DMS 273 (cell line): ENCODE results near the gene RAB20.
"Not testable (repeated sequence)": the region's sequence is repeated elsewhere in the genome, so short reads cannot be mapped to it uniquely, and the experiment has no call there.

Source experiments
- DNase-seq: peaks from one replicate; lab custom pipeline; 2025; ENCODE audit not compliant: unreplicated experiment; lab: John Stamatoyannopoulos, UW

Gene RAB20

DNA sequence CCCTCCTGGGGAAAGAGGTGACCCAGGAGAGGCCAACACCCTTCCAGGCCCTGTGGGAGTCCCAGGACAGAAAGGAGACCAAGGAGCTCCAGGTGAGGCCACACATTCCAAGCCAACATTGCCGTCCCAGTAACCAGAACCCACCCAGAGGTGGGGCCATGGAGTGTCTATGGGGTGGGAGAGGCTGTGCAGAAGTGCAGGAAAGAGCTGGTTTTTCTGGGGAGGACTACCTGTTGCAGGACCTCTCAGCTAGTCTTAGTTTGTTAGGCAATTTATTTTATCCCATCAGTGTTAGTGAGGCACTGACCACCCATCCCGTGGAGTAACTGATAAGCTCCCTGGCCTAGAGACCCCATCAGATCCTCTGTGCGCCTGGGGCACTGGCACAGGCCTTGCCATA, 66.1 kb downstream of the RAB20 start:
- DNase-seq, result no peak

DNA sequence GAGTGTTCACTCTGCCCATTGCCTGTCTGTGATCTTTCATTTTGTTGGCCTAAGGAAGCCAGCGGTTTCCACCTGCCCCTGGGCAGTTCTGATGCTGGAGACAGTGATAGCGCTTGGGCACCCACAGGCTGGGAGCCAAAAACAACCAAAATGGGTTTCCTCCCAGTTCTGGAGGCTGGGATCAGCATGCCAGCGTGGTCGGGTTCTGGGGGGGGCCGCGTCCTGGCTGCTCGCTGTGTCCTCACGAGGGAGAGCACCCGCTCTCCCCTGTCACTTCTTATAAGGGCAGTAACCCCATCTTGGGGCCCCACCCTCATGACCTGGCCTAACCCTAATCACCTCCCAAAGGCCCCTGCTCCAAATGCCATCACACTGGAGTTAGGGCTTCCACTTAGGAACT, 67.9 kb downstream of the RAB20 start:
- DNase-seq, result no peak

DNA sequence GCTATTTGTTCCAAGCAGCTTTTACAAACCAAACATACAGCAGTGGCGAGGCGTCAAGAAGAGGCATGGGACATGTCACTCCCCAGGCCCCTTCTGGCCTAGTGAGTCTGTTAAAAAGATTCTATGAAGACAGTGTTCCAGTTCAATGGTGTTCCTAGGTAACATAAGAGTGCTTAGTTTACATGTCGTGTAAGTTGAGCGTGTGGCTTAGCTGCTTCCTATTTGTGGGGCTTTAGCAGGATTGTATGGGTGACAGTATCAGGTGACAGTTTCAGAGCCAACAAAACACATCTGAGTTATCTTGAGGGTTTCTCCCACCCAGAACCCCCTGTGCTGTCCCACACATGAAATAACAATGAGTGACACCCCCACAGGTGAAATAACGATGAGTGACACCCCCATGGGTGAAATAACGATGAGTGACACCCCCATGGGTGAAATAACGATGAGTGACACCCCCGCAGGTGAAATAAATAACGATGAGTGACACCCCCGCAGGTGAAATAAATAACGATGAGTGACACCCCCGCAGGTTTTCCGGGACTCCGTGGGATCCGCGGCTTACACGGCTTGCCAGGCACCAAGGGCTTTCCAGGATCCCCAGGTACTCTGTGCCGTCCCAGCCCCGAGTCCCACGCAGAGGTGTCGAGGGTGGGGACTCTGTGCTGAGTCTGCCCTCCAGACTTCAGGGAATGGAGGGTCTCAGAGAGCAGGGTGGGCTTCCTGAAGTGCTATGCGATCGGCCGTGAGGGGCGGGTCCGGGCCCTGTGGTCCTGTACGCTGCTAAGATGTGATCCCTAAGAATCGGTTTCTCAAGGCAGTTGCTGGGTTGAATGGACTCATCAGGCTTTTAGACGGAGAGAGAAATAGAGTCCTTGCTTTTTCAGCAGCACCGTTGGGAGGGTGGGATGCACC, 68.6 kb downstream of the RAB20 start:
- DNase-seq, result no peak

DNA sequence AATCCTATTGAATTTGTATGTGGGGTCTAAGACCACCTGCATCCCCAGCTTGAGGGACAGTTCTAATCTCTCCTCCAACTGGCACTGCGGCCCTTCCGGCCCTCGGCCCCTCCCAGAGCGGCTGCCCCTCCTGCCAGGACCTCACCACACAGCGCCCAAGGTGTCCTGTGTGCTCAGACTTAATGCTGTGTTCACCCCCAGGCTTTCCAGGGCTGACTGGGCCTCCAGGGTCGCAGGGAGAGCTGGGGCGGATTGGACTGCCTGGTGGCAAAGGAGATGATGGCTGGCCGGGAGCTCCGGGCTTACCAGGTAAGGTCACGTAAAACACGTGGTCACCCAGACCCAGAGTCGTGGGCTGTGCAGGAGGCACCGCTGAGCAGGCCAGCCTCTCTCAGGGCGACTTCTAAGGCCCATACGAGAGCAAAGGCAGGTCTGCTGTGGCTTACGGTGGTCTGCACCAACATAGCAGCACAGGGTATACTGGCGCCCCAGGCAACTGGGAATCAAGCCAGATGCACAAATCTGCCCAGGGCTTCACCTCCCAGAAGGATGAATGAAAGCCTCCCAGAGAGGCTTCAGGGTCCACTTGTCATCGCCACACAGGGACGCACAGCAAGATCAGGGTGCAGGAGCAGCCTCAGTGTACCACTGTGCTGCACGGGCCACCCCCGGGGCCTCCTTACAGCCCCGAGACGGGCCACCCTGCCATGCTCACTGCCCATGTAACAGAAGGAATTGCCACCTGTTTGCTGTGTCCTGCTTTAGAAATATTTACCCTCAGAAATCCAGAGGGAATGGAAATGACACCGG, 69.4 kb downstream of the RAB20 start:
- no peak for DNase-seq

DNA sequence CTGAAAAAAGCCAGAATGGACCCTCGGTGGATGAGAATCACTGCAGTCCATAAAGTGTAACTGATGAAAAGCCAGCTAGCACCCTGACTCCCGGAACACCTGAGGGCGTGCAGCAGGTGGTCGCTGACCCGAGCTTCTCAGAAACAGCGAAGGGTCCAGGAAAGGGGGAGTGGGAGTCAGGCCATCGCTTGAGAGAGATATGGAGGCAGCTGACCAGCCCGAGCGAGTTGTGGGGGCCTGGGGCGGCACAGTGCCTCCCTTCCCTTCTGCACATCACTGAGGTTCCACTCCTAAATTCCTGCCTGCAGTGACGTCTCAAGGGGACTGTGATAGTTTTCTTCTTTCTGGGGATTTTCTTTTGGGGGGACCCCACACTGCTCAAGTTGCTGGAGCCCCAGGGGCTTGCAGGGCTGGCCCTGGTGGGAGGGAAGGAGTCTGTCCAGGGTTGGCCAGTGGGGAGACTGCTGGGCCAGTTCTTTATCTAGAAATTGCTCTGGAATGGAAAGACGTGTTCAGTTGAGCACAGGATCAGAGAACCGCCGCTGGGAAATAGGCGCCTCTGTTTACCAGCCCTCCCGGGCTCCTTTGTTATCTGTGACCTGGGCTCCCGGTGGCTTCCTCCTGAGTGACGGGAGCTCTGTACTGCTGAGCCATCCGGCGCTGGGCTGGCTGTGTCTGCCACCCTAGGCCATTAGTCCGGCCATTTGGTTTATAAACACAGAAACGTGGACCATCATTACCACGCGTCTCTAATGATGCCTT, 71.3 kb downstream of the RAB20 start:
- no peak for DNase-seq

DNA sequence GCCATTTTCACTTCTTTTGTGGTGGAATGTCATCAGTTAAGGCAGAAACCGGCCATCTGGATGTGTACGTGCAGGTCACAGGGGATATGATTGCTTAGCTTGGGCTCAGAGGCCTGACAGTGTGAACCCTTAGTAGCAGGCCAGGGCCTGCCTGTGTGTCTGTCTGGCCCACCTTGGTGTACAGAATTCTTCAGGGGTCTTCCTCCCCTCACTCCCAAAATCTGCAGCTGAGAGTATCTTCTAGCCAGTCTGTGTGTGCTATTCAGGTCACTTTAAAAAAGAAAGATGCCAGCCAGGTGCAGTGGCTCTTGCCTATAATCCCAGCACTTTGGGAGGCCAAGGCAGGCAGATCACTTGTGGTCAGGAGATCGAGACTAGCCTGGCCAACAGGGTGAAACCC, 74.6 kb downstream of the RAB20 start:
- DNase-seq, result not testable (repeated sequence)

DNA sequence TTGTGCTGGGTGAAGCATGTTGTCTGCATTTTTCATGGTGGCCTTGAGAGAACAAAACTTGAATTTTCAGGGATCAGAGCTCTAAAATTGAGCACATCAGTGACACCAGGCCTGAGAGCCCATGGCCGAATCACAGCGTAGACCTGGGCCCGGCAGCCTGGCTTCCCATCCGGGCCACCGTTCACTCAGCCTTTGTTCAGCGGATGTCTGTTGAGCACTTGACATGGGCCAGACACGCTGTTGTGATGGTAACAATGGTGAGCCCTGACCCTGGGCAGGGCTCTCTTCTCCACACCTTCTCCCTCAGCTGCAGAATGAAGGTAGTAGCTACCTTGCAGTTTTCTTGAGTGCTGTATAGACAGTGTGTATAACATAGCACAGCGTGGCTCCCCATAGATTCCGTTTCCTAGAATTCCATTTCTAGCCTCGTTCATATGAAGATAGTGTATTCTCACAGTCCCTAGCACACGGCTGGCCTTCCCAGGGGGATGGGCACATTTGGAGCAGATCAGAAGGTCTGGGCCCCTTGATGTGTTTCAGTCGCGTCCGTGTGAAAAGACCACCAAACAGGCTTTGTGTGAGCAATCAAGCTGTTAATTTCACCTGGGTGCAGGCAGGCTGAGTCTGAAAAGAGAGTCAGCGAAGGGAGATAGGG, 75.3 kb downstream of the RAB20 start:
- DNase-seq, result no peak

DNA sequence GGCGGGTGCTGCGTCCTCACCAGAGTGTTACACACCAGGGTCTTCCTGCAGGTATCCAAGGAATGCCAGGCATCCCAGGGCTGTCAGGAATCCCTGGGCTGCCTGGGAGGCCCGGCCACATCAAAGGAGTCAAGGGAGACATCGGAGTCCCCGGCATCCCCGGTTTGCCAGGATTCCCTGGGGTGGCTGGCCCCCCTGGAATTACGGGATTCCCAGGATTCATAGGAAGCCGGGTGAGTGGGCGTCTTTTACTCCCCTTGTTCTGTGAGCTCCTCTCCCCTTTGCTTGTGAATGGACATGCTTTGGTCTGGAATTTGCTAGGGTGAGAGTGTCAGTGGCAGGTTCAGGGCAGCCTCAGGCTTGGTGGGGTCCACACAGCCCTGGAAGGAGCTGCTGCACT, 75.9 kb downstream of the RAB20 start:
- no peak for DNase-seq

DNA sequence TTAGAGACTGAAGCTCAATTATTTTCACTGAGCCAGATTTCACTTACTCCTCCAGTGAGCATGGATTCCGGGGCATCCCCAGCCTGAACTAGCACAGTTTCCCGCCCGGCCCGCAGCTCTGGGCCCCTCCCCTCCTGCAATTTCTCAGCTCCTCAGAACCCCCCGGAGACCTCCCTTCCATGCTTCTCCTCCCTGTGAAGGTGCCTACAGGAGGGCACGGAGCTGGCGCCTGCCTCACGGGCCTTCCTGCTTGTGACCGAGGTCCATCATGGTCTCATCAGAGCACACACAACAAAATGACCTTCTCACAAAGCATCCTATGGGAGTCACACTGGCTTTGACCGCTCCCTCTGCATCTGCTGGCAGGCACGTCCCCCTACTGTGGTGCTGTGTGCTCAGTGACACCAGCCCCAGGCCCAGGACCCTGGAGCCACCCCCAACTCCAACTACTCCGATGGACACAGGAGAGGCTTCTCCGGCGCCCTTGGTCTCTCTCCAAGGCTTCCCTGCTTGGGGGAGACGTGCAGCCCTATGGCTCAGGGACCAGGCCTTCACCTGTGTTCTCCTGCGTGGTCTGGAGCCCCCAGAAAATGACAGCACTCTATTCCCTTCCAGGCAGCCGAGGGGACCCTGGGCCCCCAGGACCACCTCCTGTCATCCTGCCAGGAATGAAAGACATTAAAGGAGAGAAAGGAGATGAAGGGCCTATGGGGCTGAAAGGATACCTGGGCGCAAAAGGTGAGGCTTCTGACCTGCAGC, 77.1 kb downstream of the RAB20 start:
- no peak for DNase-seq

DNA sequence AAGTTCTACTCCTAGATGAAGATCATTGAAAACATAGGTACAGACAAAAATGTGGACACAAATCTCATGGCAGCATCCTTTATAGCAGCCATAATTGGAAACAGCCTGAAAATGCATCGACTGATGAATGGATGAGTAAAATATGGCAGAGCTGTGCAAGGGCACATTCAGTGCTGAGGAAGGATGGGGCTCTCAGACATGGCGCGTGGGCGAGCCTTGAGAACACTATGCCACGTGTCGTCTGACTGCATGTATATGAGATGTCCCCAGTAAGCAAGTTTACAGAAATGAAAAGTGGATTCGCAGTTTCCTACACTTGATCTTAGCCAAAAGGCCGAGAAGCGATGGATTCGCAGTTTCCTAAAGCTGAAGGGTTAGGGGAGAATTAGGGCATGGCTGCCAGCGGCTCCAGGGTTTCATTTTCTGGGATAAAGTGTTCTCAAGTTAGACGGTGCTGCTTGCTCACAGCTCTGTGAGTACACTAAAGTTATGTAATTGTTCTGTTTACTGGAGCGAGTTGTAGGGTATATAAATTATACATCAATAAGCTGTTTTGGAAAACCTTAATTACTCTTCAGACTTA, 78.0 kb downstream of the RAB20 start:
- no peak for DNase-seq

DNA sequence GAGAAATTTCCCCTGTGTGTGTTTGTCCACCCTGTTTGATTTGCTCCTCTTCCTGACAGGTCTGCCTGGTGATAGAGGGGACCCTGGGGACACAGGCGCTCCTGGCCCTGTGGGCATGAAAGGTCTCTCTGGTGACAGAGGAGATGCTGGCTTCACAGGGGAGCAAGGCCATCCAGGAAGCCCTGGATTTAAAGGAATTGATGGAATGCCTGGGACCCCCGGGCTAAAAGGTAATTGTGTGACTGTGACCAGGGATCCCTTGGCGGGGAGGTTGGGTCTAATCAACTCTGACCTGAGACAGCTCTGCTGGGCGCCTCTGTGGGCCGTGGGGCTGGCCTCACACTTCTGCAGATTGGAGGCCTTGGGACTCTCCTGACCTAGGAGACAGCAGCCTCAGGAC, 81.4 kb downstream of the RAB20 start:
- no peak for DNase-seq

DNA sequence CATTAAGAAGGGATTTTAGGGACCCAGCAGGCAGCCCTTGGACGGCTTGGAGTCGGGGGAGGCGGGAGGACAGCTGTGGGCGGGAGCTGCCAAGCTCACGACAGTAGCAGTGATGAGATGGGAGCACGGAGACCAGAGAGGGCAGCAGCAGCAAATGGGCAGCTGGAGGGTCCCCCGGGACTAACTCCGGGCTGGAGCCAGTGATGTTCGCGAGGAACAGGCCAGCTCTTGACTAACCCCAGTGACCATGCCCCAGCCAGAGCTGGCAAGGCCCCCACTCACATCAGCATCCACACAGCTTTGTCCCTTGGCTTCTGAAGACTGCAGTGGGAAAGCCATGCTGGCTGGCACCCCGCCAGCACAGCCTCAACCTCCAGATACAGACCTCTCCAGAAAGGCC, 81.9 kb downstream of the RAB20 start:
- no peak for DNase-seq

DNA sequence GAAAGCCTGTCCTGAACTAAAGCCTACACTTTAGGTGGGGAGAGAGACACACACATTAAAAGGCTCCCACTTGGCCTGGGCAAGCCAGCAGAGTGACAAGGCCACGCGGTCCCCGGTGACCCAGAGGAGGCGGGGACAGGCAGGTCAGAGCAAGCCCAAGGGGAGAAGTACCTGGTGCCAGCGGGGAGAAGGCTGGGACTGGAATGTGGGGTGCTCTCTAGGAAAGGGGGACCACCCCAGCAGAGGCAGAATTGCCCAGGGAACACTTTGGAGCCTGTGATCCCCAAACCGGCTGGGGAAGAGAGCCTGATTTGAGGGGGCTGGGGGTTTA, 82.3 kb downstream of the RAB20 start:
- DNase-seq, result no peak

DNA sequence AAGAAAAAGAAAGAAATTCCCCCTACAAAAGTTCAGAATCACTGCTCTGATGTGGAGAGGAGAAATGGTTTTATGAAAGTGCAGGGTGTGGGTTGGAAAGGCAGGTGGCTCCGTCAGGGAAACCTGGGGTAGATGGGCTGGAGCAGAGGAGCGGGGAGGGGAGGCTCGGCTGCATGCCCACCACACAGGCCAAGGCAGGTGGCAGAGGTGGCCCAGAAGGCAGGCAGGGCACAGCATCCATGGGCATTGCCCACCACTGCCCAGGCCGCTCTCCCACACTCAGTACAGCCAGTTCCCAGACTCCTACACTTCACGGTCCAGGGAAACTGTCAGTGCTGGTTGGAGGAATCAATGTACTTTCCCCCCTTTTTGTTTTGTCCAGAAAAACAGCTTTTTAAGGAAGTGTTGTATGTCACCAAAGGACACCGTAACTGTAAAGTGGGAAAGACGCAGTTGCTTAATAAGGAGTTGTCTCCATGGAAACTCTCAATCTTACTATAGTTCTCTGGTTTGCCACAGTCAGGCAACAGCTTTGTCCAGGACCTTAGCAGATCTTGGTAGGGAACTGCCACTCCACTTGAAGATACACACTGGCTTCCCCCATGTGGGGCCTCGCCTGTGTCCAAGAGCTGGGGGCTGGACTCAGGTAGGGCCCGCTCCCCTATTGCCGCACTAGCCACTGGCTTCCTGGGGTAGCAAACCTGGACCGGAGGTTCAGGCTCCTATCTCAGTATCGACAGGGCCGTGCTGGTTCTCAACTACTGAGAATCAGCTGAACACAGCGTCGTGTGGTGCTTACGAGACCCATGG, 82.9 kb downstream of the RAB20 start:
- no peak for DNase-seq

DNA sequence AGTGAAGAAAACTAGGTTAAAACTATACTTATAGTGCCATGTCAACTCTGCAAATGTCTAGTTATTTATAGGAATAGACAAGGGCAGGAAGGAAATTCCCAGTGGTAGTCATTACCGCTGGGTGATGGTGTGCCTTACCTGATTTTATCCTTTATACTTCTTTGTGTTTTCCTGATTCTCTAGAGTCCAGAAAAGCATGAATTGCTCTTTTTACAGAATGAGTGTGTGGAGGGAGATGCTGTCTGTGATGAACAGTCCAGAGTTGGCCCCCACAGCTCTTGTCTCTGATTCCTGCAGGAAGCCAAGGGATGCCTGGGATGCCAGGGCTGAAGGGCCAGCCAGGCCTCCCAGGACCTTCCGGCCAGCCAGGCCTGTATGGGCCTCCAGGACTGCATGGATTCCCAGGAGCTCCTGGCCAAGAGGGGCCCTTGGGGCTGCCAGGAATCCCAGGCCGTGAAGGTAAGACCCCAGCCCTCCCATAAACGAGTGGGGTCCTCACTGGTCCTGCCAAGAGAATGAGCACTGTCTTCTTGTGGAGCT, 83.7 kb downstream of the RAB20 start:
- no peak for DNase-seq

DNA sequence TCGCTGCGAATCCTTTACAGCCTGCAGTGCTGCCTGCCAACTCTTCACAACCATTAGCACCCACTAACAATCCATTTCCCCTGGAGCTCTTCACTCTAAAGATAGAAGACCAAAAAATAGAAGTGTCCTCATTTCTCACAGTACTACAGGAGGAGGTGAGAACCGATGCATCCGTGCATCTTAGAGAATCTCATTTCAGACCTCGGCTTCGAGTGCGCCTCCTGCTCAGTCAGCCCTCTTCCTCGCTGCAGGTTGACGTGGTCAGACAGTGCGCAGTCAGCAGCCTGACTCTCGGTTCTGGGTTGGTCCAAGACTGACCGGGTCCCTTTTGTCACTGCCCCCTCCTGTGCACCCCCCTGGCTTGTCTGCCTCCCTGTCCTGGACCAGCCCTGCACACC, 85.3 kb downstream of the RAB20 start:
- DNase-seq, result no peak

DNA sequence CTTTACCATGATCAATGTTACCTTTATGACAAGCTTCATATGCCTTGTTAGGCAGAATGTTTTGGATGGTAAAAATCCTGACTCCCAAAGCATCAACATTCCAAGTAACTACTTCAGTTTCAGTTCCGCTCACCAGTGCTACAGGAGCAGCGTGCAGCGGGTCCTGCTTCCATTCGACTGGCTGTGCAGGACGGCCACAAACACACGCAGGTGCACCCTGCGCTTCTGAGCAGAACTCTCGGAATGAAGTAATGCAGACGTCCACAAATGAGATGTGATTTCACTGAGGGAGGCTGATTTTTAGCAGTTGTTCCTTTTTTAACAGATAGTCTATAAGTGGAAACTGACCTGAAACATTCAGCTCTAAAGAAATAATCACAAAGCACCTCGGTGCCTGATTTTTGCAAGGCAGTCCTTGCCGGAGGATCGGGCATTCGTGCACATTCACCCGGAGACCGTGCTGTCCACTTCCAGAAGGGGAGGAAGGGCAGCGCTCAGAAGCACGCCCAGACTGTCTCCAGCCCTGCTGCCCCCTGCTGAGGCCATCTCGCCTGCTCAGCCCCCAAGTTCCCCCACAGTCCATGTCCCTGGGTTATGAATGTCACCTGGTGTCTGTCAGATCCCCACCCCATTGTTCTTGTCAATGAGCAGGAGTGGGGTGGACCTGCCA, 85.8 kb downstream of the RAB20 start:
- DNase-seq, result no peak

DNA sequence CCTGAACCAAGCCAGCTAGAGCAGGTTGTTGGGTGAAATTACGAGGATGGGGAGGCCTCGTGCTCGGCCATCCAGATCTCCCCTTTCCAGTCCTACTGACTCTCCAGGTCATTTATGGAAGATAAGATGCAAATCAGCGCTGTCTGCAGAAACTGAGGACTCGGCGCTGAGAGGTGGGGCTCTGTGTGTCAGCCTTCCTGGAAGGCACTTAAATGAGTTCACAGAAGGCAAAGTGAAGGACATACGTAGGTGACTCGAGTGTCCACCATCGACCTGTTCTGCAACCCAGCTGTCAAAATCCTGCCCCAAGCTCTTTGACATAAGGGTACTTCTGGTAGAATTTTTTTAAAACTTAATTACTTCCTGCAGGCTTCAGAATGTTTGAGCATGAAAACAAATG, 86.4 kb downstream of the RAB20 start:
- DNase-seq, result no peak
